Measurements from ENCODE around the gene SOAT1. TPM values are rescaled to one million over a fixed set of nuclear protein-coding genes. Genes with fewer than 3 reads are reported as not detected.

The SOAT1 gene
- total and polyA plus RNA-seq, 2 of the 8 experiments (the other 6 are each of a cell fraction or from before 2014, with no cell fraction given), result 2.7 to 4.7 TPM

DNA sequence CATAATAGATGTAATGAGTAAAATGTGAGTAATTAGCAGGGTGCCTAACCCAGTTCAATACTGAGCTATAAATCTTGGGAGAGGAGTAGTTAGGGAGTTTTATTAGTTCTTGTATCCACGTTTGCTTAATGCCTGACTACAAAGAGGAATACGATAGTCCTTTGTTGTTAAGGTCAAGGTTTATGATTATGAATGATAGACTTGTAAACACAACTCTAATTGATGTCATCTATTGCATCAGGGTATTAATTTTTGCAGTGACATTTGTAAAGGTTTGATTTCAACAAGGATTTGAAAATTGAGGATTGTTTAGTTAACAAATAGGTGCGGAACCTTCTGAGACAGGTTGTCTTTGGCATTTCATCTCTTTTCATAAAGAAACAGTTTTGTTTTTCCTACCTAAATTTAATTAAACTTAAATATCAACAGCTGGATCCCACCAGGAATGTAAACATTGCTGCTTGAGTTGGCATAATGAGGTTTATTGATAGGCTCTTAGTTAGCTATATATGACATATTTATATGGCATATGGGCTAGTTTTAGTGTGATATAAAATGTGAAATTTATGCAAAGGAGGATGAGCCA is 9.7 kb downstream of the SOAT1 start:
- no peaks in the 10 kb centered on the region; a peak in 1 of 8 replicates for H3K36me3 ChIP-seq (ENCODE audit: control insufficient read depth in 2 of 4, insufficient read depth in 4 of 4, low read length in 3 of 4)
- H2BK12ac ChIP-seq (ENCODE audit: low read depth, low read length), result no peak overlapping the region
- ChIA-PET CTCF (ENCODE audit: partially characterized antibody) (interaction anchor here (0.6 to 2.0 kb wide), 8 partner anchors 9 to 802 kb away, joined by 3 to 4 read pairs (median 3); no protein-coding TSS in a partner anchor), POLR2A (ENCODE audit: partially characterized antibody) (no interaction called here)
- H2BK15ac ChIP-seq (ENCODE audit: low read length), result no peak overlapping the region
- no peaks in the 10 kb centered on the region for H3K4me1 ChIP-seq (replicated peaks in 1 of 4; ENCODE audit: control insufficient read depth in 3 of 4, insufficient read depth in 4 of 4, low read length in 3 of 4)
- no peak overlapping the region for H3K27ac ChIP-seq (ENCODE audit: low read depth, low read length)
- no peak overlapping the region for H3K14ac ChIP-seq (ENCODE audit: insufficient read length)
- H3K9ac ChIP-seq (replicated peaks in 1 of 4; ENCODE audit: extremely low read depth in 1 of 4, low read depth in 3 of 4, low read length in 3 of 4), result no peak overlapping the region
- H2BK5ac ChIP-seq (ENCODE audit: low read depth, low read length), result no peak overlapping the region
- H3K4me2 ChIP-seq (ENCODE audit: insufficient read depth in 1 of 2, low read depth in 2 of 2, low read length in 2 of 2), result no peak overlapping the region
- no peak overlapping the region for H2BK120ac ChIP-seq (replicated peaks; ENCODE audit: low read depth, low read length)
- H4K8ac ChIP-seq (ENCODE audit: extremely low read depth, insufficient read depth, low read length), result no peak overlapping the region
- H3K23ac ChIP-seq (ENCODE audit: insufficient read length), result no peak overlapping the region
- no peak overlapping the region for H3K4ac ChIP-seq (replicated peaks; ENCODE audit: insufficient read length, low read depth, low read length)
- H3K18ac ChIP-seq (ENCODE audit: extremely low read depth, low read length), result no peak overlapping the region
- H2AK5ac ChIP-seq (ENCODE audit: low read depth, low read length), result no peak overlapping the region
- H2AFZ ChIP-seq (ENCODE audit: low read length), result no peak overlapping the region
- H3K56ac ChIP-seq (replicated peaks; ENCODE audit: insufficient read length, low read depth, low read length), result no peak overlapping the region
- no peaks in the 10 kb centered on the region for H3K9me3 ChIP-seq (ENCODE audit: insufficient read depth in 2 of 2, low read depth in 1 of 2, low read length in 1 of 2)
- no peak overlapping the region for H3K4me3 ChIP-seq (ENCODE audit: extremely low read depth in 1 of 4, insufficient read depth in 2 of 4, low read depth in 3 of 4, low read length in 4 of 4)
- no peak overlapping the region for H2BK20ac ChIP-seq (ENCODE audit: low read length)
- H3K79me2 ChIP-seq (ENCODE audit: control insufficient read depth in 1 of 2, insufficient read depth in 2 of 2, low read length in 2 of 2), result no peaks in the 10 kb centered on the region
- no peak overlapping the region for H4K91ac ChIP-seq (replicated peaks; ENCODE audit: insufficient read length, low read length)
- TF ChIP-seq BRCA1 (IDR thresholded peaks at IDR 0.05; ENCODE audit: low read depth, low read length) (no peak), ZNF274 (IDR thresholded peaks at IDR 0.05; ENCODE audit: borderline replicate concordance, extremely low read depth, low read length) (no peak)
- H3K27me3 ChIP-seq (replicated peaks in 1 of 4; ENCODE audit: control insufficient read depth in 3 of 4, extremely low read depth in 1 of 4, insufficient read depth in 3 of 4, low read length in 3 of 4), result peaks cover 2 to 12% (median 8%) of the 10 kb centered on the region in 4 experiments
- FAIRE-seq, result no peak
- DNase-seq (ENCODE audit: low read depth in 1 of 2, low spot score in 2 of 2), result no peak
- no peaks in the 10 kb centered on the region for H3K23me2 ChIP-seq (ENCODE audit: low read depth, low read length)
- H4K20me1 ChIP-seq (replicated peaks in 1 of 2; ENCODE audit: control insufficient read depth in 1 of 2, insufficient read depth in 2 of 2, low read length in 2 of 2), result no peaks in the 10 kb centered on the region
- H3K79me1 ChIP-seq (ENCODE audit: low read depth, low read length), result no peaks in the 10 kb centered on the region; the same call in 1 of the 2 replicates
- no peak overlapping the region for H4K5ac ChIP-seq (ENCODE audit: insufficient read length, low read depth, low read length)
- 87% methylated on average over 3 of the region's 3 CpGs; no CpG with 5 or more reads in 1 of the 2 experiments for WGBS, 2 experiments (ENCODE audit: extremely low coverage in 1 of 2, insufficient coverage in 1 of 2, insufficient read length in 1 of 2, insufficient replicate concordance in 2 of 2, low coverage in 1 of 2, low lambda C conversion rate in 2 of 2, missing lambda C conversion rate in 1 of 2)
